Psoas muscle (tissue), 8 donors: ENCODE results near the gene THRSP. TPM values are rescaled to one million over a fixed set of nuclear protein-coding genes. Genes with fewer than 3 reads are reported as not detected.

ENCODE experiments used
- ATAC-seq, 4 donors: fragments of 200-7000 bp; cut with Tn5 transposase; one replicate each; pipeline ENCODE4 v1.9.1; 2020; ENCODE audit warnings: moderate library complexity in 3 of 4, mild to moderate bottlenecking in 2 of 4
- DNase-seq, 2 donors: peaks; one replicate each; pipeline ENCODE4 v3.0.0-alpha.2; 2020
- H3K27ac ChIP-seq: fragments of 200-600 bp; one replicate; pipeline ENCODE4 v1.8.0; 2022
- H3K27me3 ChIP-seq, 3 donors: fragments of 200-600 bp in 1 of 3; one replicate each; pipeline versions ENCODE4 v1.6.1 to v1.8.0; 2013 to 2022; ENCODE audit warnings: low read length in 2 of 3, mild to moderate bottlenecking in 2 of 3, moderate library complexity in 1 of 3; ENCODE audit not compliant: insufficient read depth in 3 of 3
- H3K36me3 ChIP-seq, 2 donors: fragments of 200-600 bp in 1 of 2; one replicate each; pipeline versions ENCODE4 v1.6.1 to v1.8.0; 2013 to 2022; ENCODE audit warnings: low read depth in 1 of 2, mild to moderate bottlenecking in 1 of 2, moderate library complexity in 1 of 2; ENCODE audit not compliant: insufficient read depth in 1 of 2
- H3K4me1 ChIP-seq: fragments of 200-600 bp; one replicate; pipeline ENCODE4 v1.8.0; 2022
- H3K4me3 ChIP-seq: fragments of 200-600 bp; one replicate; pipeline ENCODE4 v1.8.0; 2022; ENCODE audit warnings: mild to moderate bottlenecking
- H3K9me3 ChIP-seq: fragments of 200-600 bp; one replicate; pipeline ENCODE4 v1.8.0; 2022
- WGBS, 3 donors: extraction: QIAGEN DNeasy Blood & Tissue Kit; methylation state at CpG; one replicate each; pipeline versions ENCODE4 v1.1.6 to v1.1.7; 2013; 5-methylcytosine and 5-hydroxymethylcytosine counted together
- intact Hi-C, 2 donors: fragments of 100-400 bp; cut with DNase I; formaldehyde crosslinking; loops; one replicate each; pipeline versions ENCODE4 v1.11.0 to v1.14.2; 2022
- polyA plus RNA-seq, 3 donors: library from polyadenylated mRNA; stranded (reverse); fragments of 200-250 nt; gene quantifications; one replicate each; pipeline ENCODE4 v1.2.3, GENCODE V29; 2013
- total RNA-seq, 4 donors: library from RNA; stranded (reverse); fragmentation: NEBNext Ultra II Directional in 2 of 4; extraction: Animal tissue kit (Norgen Biotek cat#: 25700) in 2 of 4; gene quantifications; one replicate each; pipeline versions ENCODE4 v1.2.1 to v1.2.4, GENCODE V29; 2021 to 2023
- TF ChIP-seq, protein P1 (sequence below): fragments of 200-600 bp; IDR thresholded peaks from one replicate; pipeline ENCODE4 v1.8.0; 2022; ENCODE audit warnings: antibody characterized with exemption
- donor health status: healthy with polysubstance abuse.
- donor health status: DM: no; HTN: no; CAD: no; lungs with moderate emphysema.
- donor health status: Bipolar disorder and iron deficiency.
- donor health status: healthy.
- donor health status: DM: yes; HTN: yes; CAD: no.
- donor health status: DM: no; HTN: no; CAD: no.
- donor health status: DM: no; HTN: no; CAD: no.
- donor health status: DM: yes; HTN: yes; CAD: no.

The THRSP gene
- total and polyA plus RNA-seq, 7 donors, result 0.24 to 7.2 (median 2.2) TPM

DNA sequence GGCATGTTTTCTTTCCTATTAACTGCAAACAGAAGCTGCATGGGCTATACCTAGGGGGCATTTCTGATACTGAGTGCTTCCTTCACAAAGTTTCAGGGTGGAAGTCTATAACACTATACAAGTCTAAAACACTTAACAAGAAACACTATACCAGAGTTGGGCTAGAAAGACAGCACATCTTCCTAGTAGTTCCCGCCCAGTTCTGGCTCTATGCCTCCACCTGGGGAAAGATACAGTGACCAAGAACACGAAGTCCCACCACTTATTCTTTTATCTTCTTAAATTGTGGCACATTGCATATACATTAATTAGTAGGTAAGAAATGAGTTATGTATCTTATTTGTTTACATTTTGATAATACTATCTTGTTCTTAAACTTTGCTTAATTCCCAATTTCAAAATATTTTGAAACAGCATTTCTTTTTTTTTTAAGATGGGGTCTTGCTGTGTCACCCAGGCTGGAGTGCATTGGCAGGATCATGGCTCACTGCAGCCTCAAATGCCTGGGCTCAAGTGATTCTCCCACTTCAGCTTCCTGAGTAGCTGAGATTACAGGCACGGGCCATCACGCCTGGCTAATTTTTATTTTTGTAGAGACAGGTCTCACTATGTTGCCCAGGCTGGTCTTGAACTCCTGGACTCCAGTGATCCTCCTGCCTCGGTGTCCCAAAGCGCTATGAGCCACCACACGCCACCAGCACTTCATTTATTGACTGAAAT, 34.2 kb downstream of the THRSP start:
- DNase-seq (no peak), ATAC-seq (no peak)
- H3K4me1 ChIP-seq, result peaks cover 12% of the 10 kb centered on the region
- H3K9me3 ChIP-seq, result no peaks in the 10 kb centered on the region
- intact Hi-C loops, result no loop called here
- H3K4me3 ChIP-seq, result no peak overlapping the region
- peaks cover 2 to 37% of the 10 kb centered on the region in 2 donors for H3K36me3 ChIP-seq
- H3K27me3 ChIP-seq, result no peaks in the 10 kb centered on the region
- H3K27ac ChIP-seq, result no peak overlapping the region
- TF ChIP-seq, protein P1, sequence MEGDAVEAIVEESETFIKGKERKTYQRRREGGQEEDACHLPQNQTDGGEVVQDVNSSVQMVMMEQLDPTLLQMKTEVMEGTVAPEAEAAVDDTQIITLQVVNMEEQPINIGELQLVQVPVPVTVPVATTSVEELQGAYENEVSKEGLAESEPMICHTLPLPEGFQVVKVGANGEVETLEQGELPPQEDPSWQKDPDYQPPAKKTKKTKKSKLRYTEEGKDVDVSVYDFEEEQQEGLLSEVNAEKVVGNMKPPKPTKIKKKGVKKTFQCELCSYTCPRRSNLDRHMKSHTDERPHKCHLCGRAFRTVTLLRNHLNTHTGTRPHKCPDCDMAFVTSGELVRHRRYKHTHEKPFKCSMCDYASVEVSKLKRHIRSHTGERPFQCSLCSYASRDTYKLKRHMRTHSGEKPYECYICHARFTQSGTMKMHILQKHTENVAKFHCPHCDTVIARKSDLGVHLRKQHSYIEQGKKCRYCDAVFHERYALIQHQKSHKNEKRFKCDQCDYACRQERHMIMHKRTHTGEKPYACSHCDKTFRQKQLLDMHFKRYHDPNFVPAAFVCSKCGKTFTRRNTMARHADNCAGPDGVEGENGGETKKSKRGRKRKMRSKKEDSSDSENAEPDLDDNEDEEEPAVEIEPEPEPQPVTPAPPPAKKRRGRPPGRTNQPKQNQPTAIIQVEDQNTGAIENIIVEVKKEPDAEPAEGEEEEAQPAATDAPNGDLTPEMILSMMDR, result no peak
- WGBS, 3 donors, result 83 to 98% (median 97%) methylated on average over 7 of the region's 7 CpGs

- no peak overlapping the region for H3K4me3 ChIP-seq
- WGBS, 3 donors, result 75 to 88% (median 81%) methylated on average over 4 of the region's 4 CpGs
- DNase-seq (no peak), ATAC-seq (peak in 1 of 4 donors; percentile 40)
- H3K4me1 ChIP-seq, result peaks cover 12% of the 10 kb centered on the region
- no peaks in the 10 kb centered on the region for H3K9me3 ChIP-seq
- TF ChIP-seq, protein P1, result no peak
- peaks cover 2 to 46% of the 10 kb centered on the region in 2 donors for H3K36me3 ChIP-seq
- H3K27me3 ChIP-seq, result no peaks in the 10 kb centered on the region
- intact Hi-C loops, result no loop called here
- no peak overlapping the region for H3K27ac ChIP-seq
Measured at GRCh38 chr11:78099666-78100065, 36.0 kb downstream of the THRSP start.

- ATAC-seq (peak in 1 of 4 donors; percentile 76), DNase-seq (no peak)
- TF ChIP-seq, protein P1, result no peak
- peaks cover 2 to 43% of the 10 kb centered on the region in 2 donors for H3K36me3 ChIP-seq
- intact Hi-C loops, result no loop called here
- peaks cover 12% of the 10 kb centered on the region for H3K4me1 ChIP-seq
- WGBS, 3 donors, result 45 to 78% (median 72%) methylated on average over 5 of the region's 5 CpGs
- no peak overlapping the region for H3K4me3 ChIP-seq
- H3K27ac ChIP-seq, result no peak overlapping the region
- H3K9me3 ChIP-seq, result no peaks in the 10 kb centered on the region
- H3K27me3 ChIP-seq, result no peaks in the 10 kb centered on the region
Measured at GRCh38 chr11:78100261-78100660, 36.6 kb downstream of the THRSP start.

DNA sequence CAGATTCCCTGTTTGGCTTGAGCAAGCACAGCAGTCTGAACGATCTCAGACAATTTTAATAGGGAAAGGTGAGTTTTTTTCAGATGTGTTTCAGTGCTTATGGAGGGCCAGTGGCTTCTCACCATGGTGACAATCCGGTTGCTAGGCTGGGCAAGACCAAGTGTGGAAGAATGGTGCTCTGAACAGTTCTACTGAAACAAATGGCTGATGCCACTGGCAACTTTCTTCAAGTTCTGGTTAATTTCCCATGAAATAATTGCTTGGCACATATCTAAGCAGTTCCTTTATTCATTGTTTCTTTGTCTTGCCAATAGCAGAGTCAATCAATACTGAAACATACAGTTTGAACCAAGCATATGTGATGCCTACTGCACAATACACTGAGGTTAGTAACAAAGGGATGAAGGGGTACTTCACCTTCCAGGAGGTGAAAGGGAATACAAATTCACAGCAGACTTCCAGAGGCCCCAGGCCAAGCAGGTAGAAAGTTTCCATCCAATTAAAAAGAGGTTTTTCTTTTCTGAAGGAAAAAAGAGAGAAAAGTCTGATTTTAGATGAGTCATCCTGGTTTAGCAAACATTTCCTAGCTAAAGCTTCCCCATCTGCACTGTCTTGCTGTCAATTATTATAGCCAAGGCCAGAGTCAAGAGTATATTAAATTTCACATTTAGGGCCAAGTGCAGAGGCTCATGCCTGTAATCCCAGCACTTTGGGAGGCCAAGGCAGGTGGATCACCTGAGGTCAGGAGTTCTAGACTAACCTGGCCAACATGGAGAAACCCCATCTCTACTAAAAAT, 37.2 kb downstream of the THRSP start:
- no peaks in the 10 kb centered on the region for H3K27me3 ChIP-seq
- TF ChIP-seq, protein P1, result no peak
- peaks cover 12% of the 10 kb centered on the region for H3K4me1 ChIP-seq
- no peak overlapping the region for H3K4me3 ChIP-seq
- intact Hi-C loops, result no loop called here
- no peak for DNase-seq
- H3K9me3 ChIP-seq, result no peaks in the 10 kb centered on the region
- peaks cover 2 to 43% of the 10 kb centered on the region in 2 donors for H3K36me3 ChIP-seq
- ATAC-seq, result peak in 2 of 4 donors; percentile 37 to 60
- 56 to 86% (median 77%) methylated on average over 2 of the region's 2 CpGs for WGBS, 3 donors
- peak overlapping the region; percentile 38 for H3K27ac ChIP-seq
